MM.1S (cell line): ENCODE measurements around the gene RFPL3.

Source experiments
- DNase-seq: peaks from one replicate; pipeline ENCODE4 v3.0.0-alpha.2; 2015
- H2AFZ ChIP-seq: fragments of 300-600 bp; sonication (generic); 2 replicates; pipeline ENCODE4 v1.6.0; 2016; ENCODE audit warnings: antibody characterized with exemption, low read length
- H3F3A ChIP-seq: fragments of 300-600 bp; sonication (generic); 2 replicates; pipeline ENCODE4 v1.6.1; 2016; ENCODE audit warnings: mild to moderate bottlenecking, antibody characterized with exemption, low read length, moderate library complexity, mixed read lengths; ENCODE audit not compliant: insufficient read depth
- H3K27ac ChIP-seq: fragments of 300-600 bp; sonication (generic); 2 replicates; pipeline ENCODE4 v1.5.1; 2016; ENCODE audit warnings: mild to moderate bottlenecking, low read length
- H3K27me3 ChIP-seq: fragments of 300-600 bp; sonication (generic); replicated peaks from 2 replicates; pipeline ENCODE4 v1.6.0; 2016; ENCODE audit warnings: low read length; ENCODE audit not compliant: insufficient read depth
- H3K36me3 ChIP-seq: fragments of 300-600 bp; sonication (generic); replicated peaks from 2 replicates; pipeline ENCODE4 v1.6.1; 2016; ENCODE audit warnings: mild to moderate bottlenecking, low read length, mixed read lengths; ENCODE audit not compliant: insufficient read depth
- H3K4me1 ChIP-seq: fragments of 300-600 bp; sonication (generic); 2 replicates; pipeline ENCODE4 v1.6.1; 2016; ENCODE audit warnings: low read length, mixed read lengths
- H3K4me2 ChIP-seq: fragments of 300-600 bp; sonication (generic); 2 replicates; pipeline ENCODE4 v1.6.0; 2016; ENCODE audit warnings: low read depth, low read length
- H3K4me3 ChIP-seq: fragments of 300-600 bp; sonication (generic); 2 replicates; pipeline ENCODE4 v1.5.1; 2016; ENCODE audit warnings: low read length, mixed read lengths
- H3K79me2 ChIP-seq: fragments of 300-600 bp; sonication (generic); 2 replicates; pipeline ENCODE4 v1.6.1; 2016; ENCODE audit warnings: mixed run types, low read length, mixed read lengths
- H3K9ac ChIP-seq: fragments of 300-600 bp; sonication (generic); 2 replicates; pipeline ENCODE4 v1.6.1; 2016; ENCODE audit warnings: low read length, mixed read lengths
- H3K9me2 ChIP-seq: fragments of 300-600 bp; sonication (generic); replicated peaks from 2 replicates; pipeline ENCODE4 v1.6.1; 2016; ENCODE audit warnings: mild to moderate bottlenecking, low read length, mixed read lengths; ENCODE audit not compliant: insufficient read depth
- H3K9me3 ChIP-seq: fragments of 300-600 bp; sonication (generic); replicated peaks from 2 replicates; pipeline ENCODE4 v1.6.1; 2016; ENCODE audit warnings: mild to moderate bottlenecking, low read length, mixed read lengths; ENCODE audit not compliant: insufficient read depth
- H4K20me1 ChIP-seq: fragments of 300-600 bp; sonication (generic); 2 replicates; pipeline ENCODE4 v1.6.1; 2016; ENCODE audit warnings: mild to moderate bottlenecking, low read length, moderate library complexity, mixed read lengths; ENCODE audit not compliant: insufficient read depth
- EZH2 ChIP-seq: fragments of 300-600 bp; sonication (generic); optimal IDR thresholded peaks from 2 replicates; pipeline ENCODE3; 2017; ENCODE audit warnings: low read depth, mild to moderate bottlenecking, antibody characterized with exemption, low read length, mixed read lengths
- EZH2phosphoT487 ChIP-seq: fragments of 300-600 bp; sonication (generic); IDR thresholded peaks from 2 replicates; pipeline ENCODE4 v1.6.1; 2018; ENCODE audit warnings: antibody characterized with exemption, low read length
- TF ChIP-seq, protein P1 (sequence below): fragments of 300-600 bp; sonication (generic); IDR thresholded peaks from 2 replicates; pipeline ENCODE4 v1.5.1; 2016; ENCODE audit warnings: antibody characterized with exemption, low read length, mixed read lengths

The RFPL3 gene

DNA sequence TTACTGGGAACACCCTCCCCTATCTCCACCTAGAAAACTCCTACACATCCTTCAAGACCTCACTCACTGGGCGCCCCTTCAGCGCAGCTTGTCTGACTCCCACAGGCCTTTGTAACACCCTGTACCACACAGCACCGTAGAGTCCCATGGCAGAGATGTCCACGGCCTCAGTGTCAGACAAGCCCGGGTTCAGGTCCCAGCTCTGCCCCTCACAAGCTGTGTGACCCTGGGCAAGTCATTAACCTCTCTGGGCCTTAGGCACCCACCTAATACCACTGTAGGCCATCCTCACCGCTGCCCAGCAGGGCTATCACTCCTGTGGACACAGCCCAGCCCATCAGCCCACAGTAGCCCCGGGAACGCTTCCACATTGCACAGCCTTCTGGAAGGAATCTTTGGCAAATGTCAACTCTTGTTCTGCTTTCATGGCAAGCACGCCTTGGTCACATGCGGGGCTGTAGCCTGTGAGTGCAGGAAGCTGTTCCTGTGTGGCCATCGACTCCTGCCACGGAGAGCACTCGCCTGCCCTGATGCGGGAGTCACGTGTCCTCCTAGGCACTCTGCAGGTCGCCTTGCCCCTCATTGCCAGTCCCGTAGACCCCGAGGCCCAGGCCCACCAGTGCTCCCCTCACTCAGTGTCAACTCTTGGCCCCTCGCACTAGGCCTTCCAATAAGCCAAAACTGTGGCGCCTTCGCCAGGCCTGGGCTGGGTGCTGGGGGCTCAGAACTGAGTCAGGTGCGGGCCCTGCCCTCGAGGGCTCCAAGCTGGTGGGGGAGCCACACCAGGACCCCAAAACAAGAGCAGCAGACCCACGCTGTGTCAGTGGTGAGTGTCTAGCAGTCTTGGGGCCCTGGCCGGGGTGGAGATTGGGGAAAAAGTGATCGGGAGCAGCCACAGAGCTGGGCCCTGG is 32.9 kb upstream of the RFPL3 start:
- no peak overlapping the region for H3K9ac ChIP-seq
- H3K36me3 ChIP-seq = no peaks in the 10 kb centered on the region
- no peak overlapping the region for H3K4me2 ChIP-seq
- H3K27me3 ChIP-seq = no peaks in the 10 kb centered on the region
- no peaks in the 10 kb centered on the region for H3K4me1 ChIP-seq
- H3F3A ChIP-seq = no peaks in the 10 kb centered on the region
- TF ChIP-seq EZH2 (no peak), EZH2phosphoT487 (no peak)
- TF ChIP-seq, protein P1, sequence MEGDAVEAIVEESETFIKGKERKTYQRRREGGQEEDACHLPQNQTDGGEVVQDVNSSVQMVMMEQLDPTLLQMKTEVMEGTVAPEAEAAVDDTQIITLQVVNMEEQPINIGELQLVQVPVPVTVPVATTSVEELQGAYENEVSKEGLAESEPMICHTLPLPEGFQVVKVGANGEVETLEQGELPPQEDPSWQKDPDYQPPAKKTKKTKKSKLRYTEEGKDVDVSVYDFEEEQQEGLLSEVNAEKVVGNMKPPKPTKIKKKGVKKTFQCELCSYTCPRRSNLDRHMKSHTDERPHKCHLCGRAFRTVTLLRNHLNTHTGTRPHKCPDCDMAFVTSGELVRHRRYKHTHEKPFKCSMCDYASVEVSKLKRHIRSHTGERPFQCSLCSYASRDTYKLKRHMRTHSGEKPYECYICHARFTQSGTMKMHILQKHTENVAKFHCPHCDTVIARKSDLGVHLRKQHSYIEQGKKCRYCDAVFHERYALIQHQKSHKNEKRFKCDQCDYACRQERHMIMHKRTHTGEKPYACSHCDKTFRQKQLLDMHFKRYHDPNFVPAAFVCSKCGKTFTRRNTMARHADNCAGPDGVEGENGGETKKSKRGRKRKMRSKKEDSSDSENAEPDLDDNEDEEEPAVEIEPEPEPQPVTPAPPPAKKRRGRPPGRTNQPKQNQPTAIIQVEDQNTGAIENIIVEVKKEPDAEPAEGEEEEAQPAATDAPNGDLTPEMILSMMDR = no peak
- H4K20me1 ChIP-seq = no peaks in the 10 kb centered on the region
- H3K4me3 ChIP-seq = no peak overlapping the region
- no peak overlapping the region for H3K27ac ChIP-seq
- no peaks in the 10 kb centered on the region for H3K79me2 ChIP-seq
- no peak for DNase-seq
- H3K9me3 ChIP-seq = no peaks in the 10 kb centered on the region
- no peaks in the 10 kb centered on the region for H3K9me2 ChIP-seq
- no peak overlapping the region for H2AFZ ChIP-seq

DNA sequence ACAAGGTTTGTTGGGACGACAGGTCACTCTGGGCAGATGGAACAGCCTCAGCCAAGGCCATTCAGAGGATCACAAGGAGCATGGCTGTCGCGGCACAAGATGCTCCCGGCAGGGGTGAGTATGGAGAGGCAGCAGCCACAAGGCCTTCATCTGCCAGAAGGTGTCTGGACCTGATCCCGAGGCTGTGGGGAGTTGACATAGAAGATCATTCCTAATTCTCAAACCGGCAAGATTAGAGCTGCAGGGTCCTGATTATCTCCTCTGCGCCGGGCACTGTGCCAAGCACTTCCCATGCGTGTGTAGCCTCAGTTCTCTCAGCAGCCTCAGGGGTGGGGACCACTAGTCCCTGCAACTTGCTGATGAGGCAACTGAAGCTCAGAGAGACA is 32.3 kb upstream of the RFPL3 start:
- H3K27ac ChIP-seq = no peak overlapping the region
- H3K27me3 ChIP-seq = no peaks in the 10 kb centered on the region
- no peak overlapping the region for H3K9ac ChIP-seq
- no peak overlapping the region for H2AFZ ChIP-seq
- no peaks in the 10 kb centered on the region for H3F3A ChIP-seq
- no peaks in the 10 kb centered on the region for H3K9me2 ChIP-seq
- no peaks in the 10 kb centered on the region for H3K4me1 ChIP-seq
- TF ChIP-seq EZH2 = no peak
- TF ChIP-seq, protein P1 = no peak
- TF ChIP-seq EZH2phosphoT487 = no peak
- no peak overlapping the region for H3K4me2 ChIP-seq
- H3K9me3 ChIP-seq = no peaks in the 10 kb centered on the region
- H3K79me2 ChIP-seq = no peaks in the 10 kb centered on the region
- no peak overlapping the region for H3K4me3 ChIP-seq
- no peak for DNase-seq
- H3K36me3 ChIP-seq = no peaks in the 10 kb centered on the region
- no peaks in the 10 kb centered on the region for H4K20me1 ChIP-seq

DNA sequence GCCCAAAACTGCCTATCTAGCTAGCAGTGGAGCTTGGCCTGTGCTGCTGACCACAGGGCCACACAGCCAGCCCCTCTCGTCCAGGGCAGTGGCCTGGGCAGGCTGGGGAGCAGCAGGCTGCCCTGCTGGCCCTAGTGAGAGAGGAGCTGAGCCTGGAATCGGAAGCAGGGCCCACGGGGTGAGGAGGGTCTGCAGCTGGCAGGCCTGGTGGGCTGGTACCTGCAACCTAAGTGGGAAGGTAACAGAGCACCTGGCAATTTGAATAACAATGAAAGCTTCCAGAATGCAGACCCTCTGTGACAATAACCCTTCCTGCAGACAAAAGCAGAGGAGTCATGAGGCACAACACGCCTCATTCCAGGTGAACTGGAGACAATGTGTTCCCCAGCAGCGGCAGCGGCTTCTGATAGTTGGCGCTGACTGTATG is 31.8 kb upstream of the RFPL3 start:
- no peaks in the 10 kb centered on the region for H3K9me3 ChIP-seq
- no peak overlapping the region for H3K4me2 ChIP-seq
- no peaks in the 10 kb centered on the region for H3K79me2 ChIP-seq
- H3F3A ChIP-seq = no peaks in the 10 kb centered on the region
- no peaks in the 10 kb centered on the region for H3K36me3 ChIP-seq
- H3K4me3 ChIP-seq = no peak overlapping the region
- TF ChIP-seq EZH2phosphoT487 (no peak), EZH2 (no peak)
- TF ChIP-seq, protein P1 = no peak
- no peaks in the 10 kb centered on the region for H3K27me3 ChIP-seq
- H4K20me1 ChIP-seq = no peaks in the 10 kb centered on the region
- H2AFZ ChIP-seq = no peak overlapping the region
- H3K27ac ChIP-seq = no peak overlapping the region
- H3K4me1 ChIP-seq = no peaks in the 10 kb centered on the region
- no peak overlapping the region for H3K9ac ChIP-seq
- no peaks in the 10 kb centered on the region for H3K9me2 ChIP-seq
- no peak for DNase-seq
